ENCODE measurements around the gene IDH3A.

DNA sequence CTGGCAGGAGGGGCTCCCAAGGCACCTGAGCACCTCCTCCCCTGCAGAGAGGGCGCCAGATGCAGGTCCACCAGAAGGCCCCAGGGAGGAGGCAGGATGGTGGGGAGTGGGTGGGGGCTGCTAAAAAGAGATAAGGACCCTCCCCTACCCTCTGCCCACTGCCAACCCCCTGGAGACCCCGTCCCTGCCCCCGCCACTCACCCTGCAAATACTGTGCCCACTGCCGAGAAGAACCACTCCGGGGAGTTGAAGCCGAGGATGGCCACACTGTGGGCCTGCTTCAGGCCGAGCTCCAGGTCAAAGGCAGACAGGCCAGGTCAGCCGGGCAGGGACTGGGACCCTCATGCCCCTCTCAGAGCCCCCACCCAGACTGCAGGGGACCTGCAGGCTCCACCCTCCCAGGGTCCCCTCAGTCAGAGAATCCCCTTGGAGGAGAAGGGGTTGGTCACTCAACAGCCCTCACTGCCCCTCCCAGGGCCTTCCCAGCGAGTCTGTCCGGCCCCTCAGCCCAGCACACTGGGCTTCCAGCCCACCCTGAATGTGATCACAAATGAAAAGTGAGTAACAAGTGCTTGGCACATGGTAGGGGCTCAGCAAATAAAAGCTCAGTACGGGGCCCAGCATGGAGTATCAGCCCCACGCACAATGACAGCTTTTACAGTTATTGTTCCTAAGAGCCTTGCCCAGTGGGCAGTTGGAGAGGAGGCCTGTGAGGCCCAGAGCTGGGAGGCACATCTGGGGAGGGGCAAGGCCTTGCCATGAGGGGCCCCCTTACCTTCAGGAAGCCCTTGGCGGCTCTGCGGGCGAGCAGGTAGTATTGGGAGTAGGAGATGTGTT, 44.8 kb downstream of the IDH3A start:
- TF ChIP-seq, protein P1, sequence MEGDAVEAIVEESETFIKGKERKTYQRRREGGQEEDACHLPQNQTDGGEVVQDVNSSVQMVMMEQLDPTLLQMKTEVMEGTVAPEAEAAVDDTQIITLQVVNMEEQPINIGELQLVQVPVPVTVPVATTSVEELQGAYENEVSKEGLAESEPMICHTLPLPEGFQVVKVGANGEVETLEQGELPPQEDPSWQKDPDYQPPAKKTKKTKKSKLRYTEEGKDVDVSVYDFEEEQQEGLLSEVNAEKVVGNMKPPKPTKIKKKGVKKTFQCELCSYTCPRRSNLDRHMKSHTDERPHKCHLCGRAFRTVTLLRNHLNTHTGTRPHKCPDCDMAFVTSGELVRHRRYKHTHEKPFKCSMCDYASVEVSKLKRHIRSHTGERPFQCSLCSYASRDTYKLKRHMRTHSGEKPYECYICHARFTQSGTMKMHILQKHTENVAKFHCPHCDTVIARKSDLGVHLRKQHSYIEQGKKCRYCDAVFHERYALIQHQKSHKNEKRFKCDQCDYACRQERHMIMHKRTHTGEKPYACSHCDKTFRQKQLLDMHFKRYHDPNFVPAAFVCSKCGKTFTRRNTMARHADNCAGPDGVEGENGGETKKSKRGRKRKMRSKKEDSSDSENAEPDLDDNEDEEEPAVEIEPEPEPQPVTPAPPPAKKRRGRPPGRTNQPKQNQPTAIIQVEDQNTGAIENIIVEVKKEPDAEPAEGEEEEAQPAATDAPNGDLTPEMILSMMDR (IDR thresholded peaks at IDR 0.05): no peak
- no peak for TF ChIP-seq POLR2AphosphoS5 (IDR thresholded peaks at IDR 0.05; ENCODE audit: insufficient read depth in 1 of 2, low read depth in 1 of 2)
- TF ChIP-seq POLR2A (IDR thresholded peaks at IDR 0.05): no peak
